ACHN (cell line): Measurements from ENCODE around the gene IFITM10.
"Not testable (repeated sequence)": the region's sequence is repeated elsewhere in the genome, so short reads cannot be mapped to it uniquely, and the experiment has no call there.

ENCODE experiments used
- DNase-seq: peaks from one replicate; pipeline ENCODE4 v3.0.0-alpha.2; 2015
- in situ Hi-C: cut with HindIII; loops from 2 replicates; pipeline ENCODE4 v1.10.0; 2017; ENCODE audit warnings: low sequenced_read_pairs, low pct_ligation_motif_present, low pct_unique_long_range_greater_than_20kb

Gene IFITM10

DNA sequence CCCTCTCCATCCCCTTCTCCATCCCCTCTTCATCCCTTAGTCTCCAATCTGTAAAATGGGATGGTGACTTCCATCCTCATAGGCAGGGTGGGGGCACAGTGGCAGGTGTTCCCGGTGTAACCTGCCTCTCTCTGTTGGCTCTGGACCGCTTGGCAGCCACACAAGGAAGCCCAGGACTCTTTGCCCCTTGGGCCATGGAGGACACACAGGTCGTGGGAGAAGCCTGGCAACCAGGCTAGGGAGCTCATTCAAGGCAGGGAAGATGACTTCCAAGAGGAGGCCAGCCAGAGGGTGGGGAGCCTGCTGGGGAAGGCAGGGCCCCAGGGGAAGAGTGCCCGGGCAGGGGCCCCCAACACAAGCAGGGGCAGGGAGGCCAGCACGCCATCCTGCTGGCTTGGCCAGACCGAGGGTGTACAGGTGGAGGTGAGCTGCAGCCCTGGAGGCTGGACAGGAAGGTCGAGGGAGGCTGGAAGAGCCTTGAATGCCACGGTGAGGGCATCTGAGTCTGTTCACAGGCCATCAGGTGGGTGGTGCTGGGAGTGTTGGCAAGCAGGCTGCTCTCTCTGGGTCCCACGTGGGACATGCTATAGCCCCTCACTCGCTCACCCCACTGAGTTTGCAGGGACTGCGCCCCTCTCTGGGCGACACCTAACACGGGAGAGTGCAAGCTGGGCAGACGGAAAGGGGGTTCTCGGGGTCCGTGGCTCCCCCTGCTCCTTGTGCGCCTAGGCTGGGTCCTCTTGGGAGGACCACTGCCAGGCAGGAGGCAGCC, 28.8 kb upstream of the IFITM10 start:
- DNase-seq: no peak
- in situ Hi-C loops: no loop called here

GRCh38 chr11:1778141-1778911, 27.9 kb upstream of the IFITM10 start:
- in situ Hi-C loops: no loop called here
- no peak for DNase-seq

DNA sequence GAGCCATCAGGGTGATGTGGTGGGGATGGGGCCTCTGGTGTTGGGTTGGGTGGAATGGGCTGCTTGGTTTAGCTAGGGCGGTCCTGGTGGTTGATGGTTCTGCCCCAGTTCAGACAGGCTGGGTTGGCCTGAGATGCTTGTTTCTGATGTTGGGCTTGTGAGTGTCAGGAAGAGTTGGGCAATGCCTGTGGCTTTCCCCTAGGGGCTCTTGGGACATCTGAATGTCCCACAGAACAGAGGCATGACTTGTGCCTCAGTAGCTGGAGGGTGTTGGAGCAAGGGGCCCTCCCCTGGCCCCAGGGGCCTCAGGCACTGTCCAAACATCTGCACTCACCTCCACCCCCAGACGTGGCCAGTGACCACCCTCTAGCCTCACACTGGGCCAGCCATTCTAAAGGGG, 27.3 kb upstream of the IFITM10 start:
- in situ Hi-C loops: no loop called here
- DNase-seq: no peak

DNA sequence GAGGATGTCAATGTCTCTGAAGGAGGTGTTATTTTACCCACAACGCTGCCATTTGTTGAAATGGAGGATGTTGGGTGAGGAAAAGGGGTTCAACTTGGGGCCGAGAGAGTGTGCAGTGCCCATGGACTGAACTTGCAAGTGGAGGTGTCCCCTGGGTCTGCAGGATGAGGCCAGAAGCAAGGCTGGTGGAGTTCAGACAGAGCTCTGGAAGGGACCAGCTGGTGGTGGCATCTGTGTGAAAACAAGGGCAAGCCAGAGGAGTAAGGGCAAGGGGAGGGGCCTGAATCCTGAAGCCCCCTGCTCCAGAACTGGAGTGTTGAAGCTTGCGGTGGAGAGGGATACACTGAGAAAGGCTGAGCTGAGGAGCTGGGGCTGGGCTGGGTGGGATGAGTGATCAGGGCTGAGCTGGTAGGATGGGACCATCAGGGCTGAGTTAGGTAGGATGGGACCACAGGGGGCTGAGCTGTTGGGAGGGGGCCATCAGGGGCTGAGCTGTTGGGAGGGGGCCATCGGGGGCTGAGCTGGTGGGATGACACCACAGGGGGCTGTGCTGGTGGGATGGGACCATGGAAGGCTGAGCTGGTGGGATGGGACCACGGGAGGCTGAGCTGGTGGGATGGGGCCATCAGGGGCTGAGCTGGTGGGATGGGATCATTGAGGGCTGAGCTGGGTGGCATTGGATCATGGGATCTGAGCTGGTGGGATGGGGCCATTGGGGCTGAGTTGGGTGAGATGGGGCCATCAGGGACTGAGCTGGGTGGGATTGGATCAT, 26.7 kb upstream of the IFITM10 start:
- no peak for DNase-seq
- in situ Hi-C loops: no loop called here

- no peak for DNase-seq
- in situ Hi-C loops: no loop called here
Measured at GRCh38 chr11:1776331-1776851, 26.0 kb upstream of the IFITM10 start.

GRCh38 chr11:1774886-1775285, 24.5 kb upstream of the IFITM10 start:
- DNase-seq: no peak
- in situ Hi-C loops: no loop called here

- DNase-seq: no peak
- in situ Hi-C loops: no loop called here
Measured at GRCh38 chr11:1773994-1774550, 23.7 kb upstream of the IFITM10 start.

DNA sequence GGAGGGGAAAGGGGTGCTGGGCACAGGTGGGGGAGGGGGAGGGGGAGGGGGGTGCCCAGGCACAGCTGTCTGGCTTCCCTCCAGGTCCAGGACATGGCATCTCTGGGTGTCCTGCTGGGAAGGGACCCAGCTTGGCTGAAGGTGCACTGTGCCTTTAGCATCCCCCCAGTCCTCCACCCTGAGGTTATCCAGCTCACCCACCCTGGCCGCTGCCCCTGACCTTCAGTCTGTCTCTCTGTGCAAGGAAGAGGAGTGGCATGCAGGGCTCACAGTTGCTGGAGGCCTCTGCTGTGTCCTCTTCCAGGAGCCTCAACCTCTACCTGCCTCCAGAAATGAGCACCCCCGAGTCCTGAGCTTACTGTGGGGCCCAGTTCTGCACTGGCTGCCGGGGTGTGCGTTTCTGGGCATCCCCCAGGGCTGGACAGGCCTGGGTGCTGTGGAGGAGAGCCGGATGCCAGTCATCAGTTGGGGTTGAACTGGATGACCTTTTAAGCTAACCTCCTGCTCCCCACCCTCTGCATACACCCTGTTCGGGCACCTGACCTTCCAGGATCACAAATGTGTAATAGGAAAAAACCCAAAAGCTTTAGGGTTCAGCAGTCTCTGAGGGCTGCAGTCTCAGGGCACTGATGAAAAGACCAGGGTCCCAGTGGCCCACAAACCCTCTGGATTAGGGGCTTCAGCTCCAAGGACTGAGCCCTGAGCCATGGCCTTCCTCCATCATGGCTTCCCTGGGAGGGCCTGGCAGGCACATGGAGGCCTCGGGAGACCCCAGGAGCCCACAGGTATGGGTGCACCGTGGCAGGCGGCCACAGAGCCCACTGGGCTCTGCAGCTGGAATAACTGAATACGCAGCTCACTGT, 23.0 kb upstream of the IFITM10 start:
- DNase-seq: no peak

DNA sequence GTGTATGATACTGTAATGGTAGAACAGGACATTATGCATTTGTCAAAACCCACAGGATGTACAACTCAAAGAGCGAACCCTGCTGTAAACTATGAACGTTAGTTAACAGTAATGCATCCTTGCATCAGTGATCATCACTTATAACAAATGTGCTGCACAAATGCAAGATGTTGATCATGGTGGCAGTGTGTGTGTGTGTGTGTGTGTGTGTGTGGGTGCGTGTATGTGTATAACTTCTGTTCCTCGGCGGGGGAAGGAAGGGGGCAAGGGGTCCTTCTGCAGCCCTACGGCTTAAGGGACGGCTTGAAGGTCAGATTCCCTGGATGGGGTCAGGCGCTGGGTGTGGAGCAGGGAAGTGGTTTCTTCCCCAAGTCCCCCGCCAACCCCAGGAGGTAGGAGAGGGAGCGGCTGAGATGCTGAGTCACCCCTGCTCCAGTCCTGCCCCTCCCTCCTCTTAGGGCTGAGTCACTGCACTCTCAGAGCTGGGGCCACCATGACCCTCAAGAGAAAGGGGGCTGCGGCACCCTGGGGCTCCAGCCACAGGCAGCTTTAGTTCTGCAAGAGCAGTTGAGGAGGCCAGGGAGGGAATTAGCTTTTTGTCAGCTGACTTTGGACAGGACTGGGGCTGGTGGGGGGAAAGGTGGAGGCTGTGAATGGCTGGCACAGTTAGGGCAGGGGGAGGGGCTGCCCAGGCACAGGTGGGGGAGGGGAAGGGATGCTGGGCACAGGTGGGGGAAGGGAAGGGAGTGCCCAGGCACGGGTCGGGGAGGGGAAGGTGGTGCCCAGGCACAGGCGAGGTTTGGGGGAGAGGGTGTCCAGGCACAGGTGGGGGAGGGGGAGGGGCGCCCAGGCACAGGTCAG, 22.1 kb upstream of the IFITM10 start:
- in situ Hi-C loops: no loop called here
- DNase-seq: peak; percentile 91

More for the DNA sequence above, 23.0 kb upstream of the IFITM10 start:
- in situ Hi-C loops: no loop called here

DNA sequence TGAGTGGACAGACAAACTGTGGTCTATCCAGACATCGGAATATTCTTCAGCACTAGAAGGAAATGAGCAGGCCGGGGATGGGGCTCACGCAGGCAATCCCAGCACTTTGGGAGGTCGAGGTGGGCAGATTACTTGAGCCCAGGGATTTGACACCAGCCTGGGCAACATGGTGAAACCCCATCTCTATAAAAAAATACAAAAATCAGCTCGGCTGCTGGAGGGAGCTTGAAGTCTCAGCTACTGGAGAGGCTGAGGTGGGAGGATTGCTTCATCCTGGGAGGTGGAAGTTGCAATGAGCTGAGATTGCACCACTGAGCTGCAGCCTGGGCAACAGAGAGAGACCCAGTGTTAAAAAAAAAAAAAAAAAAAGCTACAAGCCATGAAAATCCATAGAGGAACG, 21.3 kb upstream of the IFITM10 start:
- in situ Hi-C loops: no loop called here
- DNase-seq: no peak

DNA sequence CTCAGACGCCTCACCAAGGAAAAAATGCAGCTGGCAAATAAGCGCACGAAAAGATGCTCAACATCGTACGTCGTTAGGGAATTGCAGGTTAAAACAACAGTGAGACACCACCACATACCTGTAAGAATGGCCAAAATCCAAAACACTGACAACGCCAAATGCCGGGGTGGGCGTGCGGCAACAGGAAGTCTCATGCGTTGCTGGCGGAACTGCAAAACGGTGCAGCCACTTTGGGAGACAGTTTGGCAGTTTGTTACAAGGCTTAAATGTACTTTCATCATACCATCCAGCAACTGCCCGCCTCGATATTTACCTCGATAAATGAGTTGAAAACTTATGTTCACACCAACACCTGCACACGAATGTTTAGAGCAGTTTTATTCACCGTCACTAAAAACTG, 20.9 kb upstream of the IFITM10 start:
- in situ Hi-C loops: no loop called here
- no peak for DNase-seq

GRCh38 chr11:1770528-1770927, 20.1 kb upstream of the IFITM10 start:
- DNase-seq: no peak

GRCh38 chr11:1770061-1770460, 19.7 kb upstream of the IFITM10 start:
- no peak for DNase-seq
- in situ Hi-C loops: no loop called here

More at GRCh38 chr11:1770528-1770927, 20.1 kb upstream of the IFITM10 start:
- in situ Hi-C loops: no loop called here

DNA sequence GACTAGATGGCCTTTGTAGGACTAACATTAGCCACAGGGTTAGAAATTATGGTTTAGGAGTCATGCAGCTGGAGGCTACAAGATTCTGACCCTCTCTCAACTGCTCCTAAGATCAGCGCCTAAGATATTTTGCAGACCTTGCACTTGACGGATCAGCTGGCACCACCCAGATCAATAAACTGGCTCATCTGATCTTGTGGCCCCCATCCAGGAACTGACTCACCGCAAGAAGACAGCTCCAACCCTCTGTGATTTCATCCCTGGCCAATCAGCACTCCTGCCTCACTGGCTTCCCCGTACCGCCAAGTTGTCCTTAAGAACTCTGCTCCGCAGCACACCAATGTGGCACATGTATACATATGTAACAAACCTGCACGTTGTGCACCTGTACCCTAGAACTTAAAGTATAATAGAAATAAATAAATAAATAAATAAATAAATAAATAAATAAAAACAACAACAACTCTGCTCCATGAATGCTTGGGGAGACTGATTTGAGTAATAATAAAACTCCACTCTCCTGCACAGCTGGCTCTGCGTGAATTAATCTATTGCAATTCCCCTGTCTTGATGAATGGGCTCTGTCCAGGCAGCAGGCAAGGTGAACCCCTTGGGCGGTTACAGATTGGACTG, 19.0 kb upstream of the IFITM10 start:
- peak; percentile 55 for DNase-seq
- in situ Hi-C loops: not testable (repeated sequence)

- in situ Hi-C loops: no loop called here
- no peak for DNase-seq
Measured at GRCh38 chr11:1768141-1768469, 17.7 kb upstream of the IFITM10 start.

GRCh38 chr11:1767399-1768140, 17.2 kb upstream of the IFITM10 start:
- in situ Hi-C loops: no loop called here
- no peak for DNase-seq
